HG03558 (cell line): Measurements from ENCODE around the gene C2orf81.
A peak's percentile ranks its signal among the peaks of the same experiment; 100 is the strongest.
"Not testable (repeated sequence)": the region's sequence is repeated elsewhere in the genome, so short reads cannot be mapped to it uniquely, and the experiment has no call there.

Source experiments
- ATAC-seq: cut with Tn5 transposase; IDR thresholded peaks from one replicate; pipeline ENCODE4 v1.9.1; 2021; ENCODE audit warnings: moderate number of reproducible peaks; ENCODE audit not compliant: unreplicated experiment; ENCODE audit errors: extremely low read depth

Gene C2orf81

GRCh38 chr2:74444498-74445318 is 23.3 kb upstream of the C2orf81 start:
- no peak for ATAC-seq

GRCh38 chr2:74442483-74443297 is 21.3 kb upstream of the C2orf81 start:
- not testable (repeated sequence) for ATAC-seq

- no peak for ATAC-seq
Measured at GRCh38 chr2:74441690-74442482, 20.5 kb upstream of the C2orf81 start, which contains the start of gene RTKN. TSS of gene RTKN (minus strand) at chr2:74441937. CDS start at chr2:74441816, 121 bp downstream.

- no peak for ATAC-seq
Measured at GRCh38 chr2:74441170-74441689, 19.8 kb upstream of the C2orf81 start.

- ATAC-seq: peak; percentile 70
Measured at GRCh38 chr2:74440378-74441169, 19.2 kb upstream of the C2orf81 start.

GRCh38 chr2:74439803-74440377 is 18.5 kb upstream of the C2orf81 start:
- ATAC-seq: no peak

GRCh38 chr2:74439373-74439772 is 18.0 kb upstream of the C2orf81 start:
- ATAC-seq: no peak

GRCh38 chr2:74438248-74438647 is 16.8 kb upstream of the C2orf81 start:
- no peak for ATAC-seq

GRCh38 chr2:74436848-74437695 is 15.7 kb upstream of the C2orf81 start:
- no peak for ATAC-seq

- ATAC-seq: no peak
Measured at GRCh38 chr2:74436111-74436805, 14.8 kb upstream of the C2orf81 start.

GRCh38 chr2:74430502-74430901 is 9.1 kb upstream of the C2orf81 start:
- no peak for ATAC-seq

GRCh38 chr2:74429487-74430451 is 8.3 kb upstream of the C2orf81 start:
- no peak for ATAC-seq

GRCh38 chr2:74428675-74429074 is 7.3 kb upstream of the C2orf81 start:
- no peak for ATAC-seq

GRCh38 chr2:74427551-74427950 is 6.1 kb upstream of the C2orf81 start:
- no peak for ATAC-seq

- no peak for ATAC-seq
Measured at GRCh38 chr2:74426181-74426758, 4.9 kb upstream of the C2orf81 start.

- ATAC-seq: no peak
Measured at GRCh38 chr2:74425523-74425922, 4.1 kb upstream of the C2orf81 start.
